Mesothelial cell of epicardium (in vitro differentiated cells): ENCODE data around the gene HMGCLL1. TPM values are rescaled to one million over a fixed set of nuclear protein-coding genes. Genes with fewer than 3 reads are reported as not detected.

Experiments
- DNase-seq, 2 experiments: peaks; one replicate each; pipeline ENCODE4 v3.0.0; 2021; ENCODE audit warnings: low spot score in 2 of 2; ENCODE audit not compliant: unreplicated experiment in 2 of 2
- H3K27ac Mint-ChIP-seq: 2 replicates; pipeline ENCODE4 v1.8.0; 2021; ENCODE audit warnings: mixed read lengths
- H3K27me3 Mint-ChIP-seq: 2 replicates; pipeline ENCODE4 v1.8.0; 2021; ENCODE audit warnings: low read depth, mixed read lengths
- H3K36me3 Mint-ChIP-seq: 2 replicates; pipeline ENCODE4 v1.8.0; 2021; ENCODE audit warnings: mixed read lengths
- H3K4me1 Mint-ChIP-seq: 2 replicates; pipeline ENCODE4 v1.8.0; 2021; ENCODE audit warnings: mixed read lengths
- H3K4me3 Mint-ChIP-seq: 2 replicates; pipeline ENCODE4 v1.8.0; 2021; ENCODE audit warnings: mild to moderate bottlenecking, moderate library complexity, mixed read lengths
- H3K9me3 Mint-ChIP-seq: 2 replicates; pipeline ENCODE4 v1.8.0; 2021; ENCODE audit warnings: mixed read lengths
- total RNA-seq: library from RNA; stranded (reverse); gene quantifications from 3 replicates; pipeline ENCODE4 v1.2.1, GENCODE V29; 2021
- TF ChIP-seq, protein P1 (sequence below): fragments of 200-600 bp; sonication (generic); IDR thresholded peaks from one replicate; pipeline ENCODE4 v1.5.0; 2021; ENCODE audit warnings: antibody characterized with exemption; ENCODE audit not compliant: unreplicated experiment

HMGCLL1 gene
- total RNA-seq, result 1.7 to 3.5 TPM (median 2.4 TPM) in 3 replicates

DNA sequence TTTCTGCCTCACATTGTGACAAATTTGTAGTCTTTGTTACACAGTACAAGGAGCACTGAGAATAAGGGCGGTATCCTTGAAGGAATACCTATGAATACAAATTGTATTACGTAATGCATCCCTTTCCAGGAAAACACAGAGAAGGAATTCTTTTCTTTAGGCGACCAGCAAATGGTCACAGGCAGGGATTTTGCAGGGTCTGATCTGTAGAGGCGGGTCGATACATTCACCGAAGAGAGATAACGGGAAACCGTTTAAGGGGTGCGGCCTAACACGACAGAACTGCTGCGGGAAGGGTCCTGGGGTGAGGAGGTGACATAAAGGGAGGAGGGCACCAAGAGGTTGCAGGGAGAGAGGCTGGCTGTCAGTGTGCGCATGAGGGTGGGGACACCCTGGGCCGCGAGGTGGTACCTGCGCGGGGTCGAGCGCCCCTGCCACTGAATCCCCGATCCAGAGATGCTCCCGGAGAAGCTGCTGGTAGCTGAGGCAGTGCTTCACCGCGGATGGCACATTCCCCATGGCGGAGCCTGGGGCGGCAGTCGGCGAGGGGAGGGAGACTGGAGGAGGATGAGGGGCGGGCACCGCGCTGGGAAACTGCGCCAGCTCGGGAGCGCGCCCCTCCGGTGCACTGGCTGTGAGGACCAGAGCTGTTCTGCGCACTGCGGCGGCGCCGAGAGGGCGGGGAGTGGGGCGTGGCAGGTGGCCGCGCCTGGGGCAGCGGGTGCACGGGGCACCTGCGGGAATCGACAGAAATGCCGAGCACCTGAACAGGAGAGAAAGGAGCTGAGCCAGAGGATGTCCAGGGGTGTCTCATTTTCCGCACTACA is at the start of gene HMGCLL1:
TSS of gene HMGCLL1 (minus strand) at position 656 of the 827 bp plus-strand sequence. CDS start at position 519, 137 bp downstream.
- no peaks in the 10 kb centered on the region for H3K36me3 Mint-ChIP-seq
- H3K27me3 Mint-ChIP-seq, result peaks cover 39% of the 10 kb centered on the region
- H3K4me3 Mint-ChIP-seq, result peak within 1 kb of the TSS; percentile 83
- peak; percentile 35 to 71 for DNase-seq
- no peaks in the 10 kb centered on the region for H3K9me3 Mint-ChIP-seq
- TF ChIP-seq, protein P1, sequence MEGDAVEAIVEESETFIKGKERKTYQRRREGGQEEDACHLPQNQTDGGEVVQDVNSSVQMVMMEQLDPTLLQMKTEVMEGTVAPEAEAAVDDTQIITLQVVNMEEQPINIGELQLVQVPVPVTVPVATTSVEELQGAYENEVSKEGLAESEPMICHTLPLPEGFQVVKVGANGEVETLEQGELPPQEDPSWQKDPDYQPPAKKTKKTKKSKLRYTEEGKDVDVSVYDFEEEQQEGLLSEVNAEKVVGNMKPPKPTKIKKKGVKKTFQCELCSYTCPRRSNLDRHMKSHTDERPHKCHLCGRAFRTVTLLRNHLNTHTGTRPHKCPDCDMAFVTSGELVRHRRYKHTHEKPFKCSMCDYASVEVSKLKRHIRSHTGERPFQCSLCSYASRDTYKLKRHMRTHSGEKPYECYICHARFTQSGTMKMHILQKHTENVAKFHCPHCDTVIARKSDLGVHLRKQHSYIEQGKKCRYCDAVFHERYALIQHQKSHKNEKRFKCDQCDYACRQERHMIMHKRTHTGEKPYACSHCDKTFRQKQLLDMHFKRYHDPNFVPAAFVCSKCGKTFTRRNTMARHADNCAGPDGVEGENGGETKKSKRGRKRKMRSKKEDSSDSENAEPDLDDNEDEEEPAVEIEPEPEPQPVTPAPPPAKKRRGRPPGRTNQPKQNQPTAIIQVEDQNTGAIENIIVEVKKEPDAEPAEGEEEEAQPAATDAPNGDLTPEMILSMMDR, result no peak
- peaks cover 10% of the 10 kb centered on the region for H3K4me1 Mint-ChIP-seq
- H3K27ac Mint-ChIP-seq, result peak within 1 kb of the TSS; percentile 35

DNA sequence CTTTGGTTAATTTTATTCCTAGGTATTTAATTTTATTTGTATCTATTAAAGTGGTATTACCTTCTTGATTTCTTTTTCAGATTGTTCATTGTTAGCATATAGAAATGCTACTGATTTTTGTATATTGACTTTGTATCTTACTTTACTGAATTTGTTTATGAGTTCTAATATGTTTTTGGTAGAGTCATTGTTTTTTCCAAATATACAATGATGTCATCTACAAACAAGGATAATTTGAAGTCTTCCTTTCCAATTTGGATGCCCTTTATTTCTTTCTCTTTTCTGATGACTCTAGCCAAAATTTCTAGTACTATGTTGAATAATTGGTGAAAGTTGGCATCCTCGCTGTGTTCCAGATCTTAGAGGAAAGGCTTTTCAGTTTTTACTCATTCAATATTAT is 43.0 kb upstream of the HMGCLL1 start:
- H3K4me1 Mint-ChIP-seq, result peaks cover 2% of the 10 kb centered on the region
- TF ChIP-seq, protein P1, result no peak
- no peaks in the 10 kb centered on the region for H3K36me3 Mint-ChIP-seq
- H3K4me3 Mint-ChIP-seq, result no peak overlapping the region
- no peak for DNase-seq
- H3K27me3 Mint-ChIP-seq, result no peaks in the 10 kb centered on the region
- peaks cover 27% of the 10 kb centered on the region for H3K9me3 Mint-ChIP-seq
- H3K27ac Mint-ChIP-seq, result no peak overlapping the region

DNA sequence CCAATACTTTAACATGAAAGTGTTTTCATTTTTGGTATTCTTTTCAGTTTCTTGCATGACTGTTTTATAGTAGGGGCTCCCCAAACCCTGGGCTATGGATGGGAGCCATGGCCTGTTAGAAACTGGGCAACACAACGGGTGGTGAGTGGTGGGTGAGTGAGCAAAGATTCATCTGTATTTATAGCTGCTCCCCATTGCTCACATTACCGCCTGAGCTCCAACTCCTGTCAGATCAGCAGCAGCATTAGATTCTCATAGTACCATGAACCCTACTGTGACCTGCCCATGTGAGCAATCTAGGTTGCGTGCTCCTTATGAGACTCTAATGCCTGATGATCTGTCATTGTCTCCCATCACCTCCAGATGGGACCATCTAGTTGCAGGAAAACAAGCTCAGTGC is 42.3 kb upstream of the HMGCLL1 start:
- DNase-seq, result no peak
- Mint-ChIP-seq H3K27me3 (no peaks in the 10 kb centered on the region), H3K4me1 (peaks cover 2% of the 10 kb centered on the region), H3K27ac (no peak overlapping the region), H3K4me3 (no peak overlapping the region), H3K9me3 (peaks cover 23% of the 10 kb centered on the region), H3K36me3 (no peaks in the 10 kb centered on the region)
- TF ChIP-seq, protein P1, result no peak

GRCh38 chr6:55617272-55617671 is 38.3 kb upstream of the HMGCLL1 start:
- Mint-ChIP-seq H3K9me3 (peaks cover 24% of the 10 kb centered on the region), H3K27me3 (no peaks in the 10 kb centered on the region), H3K4me3 (no peak overlapping the region), H3K4me1 (peaks cover 2% of the 10 kb centered on the region), H3K36me3 (peaks cover 7% of the 10 kb centered on the region), H3K27ac (no peak overlapping the region)
- TF ChIP-seq, protein P1, result no peak
- DNase-seq, result no peak

- TF ChIP-seq, protein P1, result no peak
- Mint-ChIP-seq H3K27ac (no peak overlapping the region), H3K4me3 (no peak overlapping the region), H3K36me3 (no peaks in the 10 kb centered on the region), H3K27me3 (peaks cover 6% of the 10 kb centered on the region), H3K4me1 (peaks cover 7% of the 10 kb centered on the region), H3K9me3 (no peaks in the 10 kb centered on the region)
- no peak for DNase-seq
These were observed 25.0 kb upstream of the HMGCLL1 start for GRCh38 chr6:55604021-55604420.
